HG03432 (cell line): Measurements from ENCODE around the gene CS.
A peak's percentile ranks its signal among the peaks of the same experiment; 100 is the strongest.
"Not testable (repeated sequence)": the region's sequence is repeated elsewhere in the genome, so short reads cannot be mapped to it uniquely, and the experiment has no call there.

Experiments
- ATAC-seq: cut with Tn5 transposase; IDR thresholded peaks from one replicate; pipeline ENCODE4 v1.9.1; 2021; ENCODE audit warnings: mild to moderate bottlenecking, moderate library complexity; ENCODE audit not compliant: unreplicated experiment

CS gene

GRCh38 chr12:56299853-56300643, at the start of gene CS:
TSS of gene CS (minus strand) at chr12:56300330. CDS start at chr12:56300201, 129 bp downstream.
- ATAC-seq: peak; percentile 93

- ATAC-seq: no peak
Observed at GRCh38 chr12:56348776-56349175, 48.6 kb upstream of the CS start.

- not testable (repeated sequence) for ATAC-seq
Observed at GRCh38 chr12:56347255-56347654, 47.1 kb upstream of the CS start.

- no peak for ATAC-seq
Observed at GRCh38 chr12:56346675-56347074, 46.5 kb upstream of the CS start.

- ATAC-seq: not testable (repeated sequence)
Observed at GRCh38 chr12:56342290-56342689, 42.2 kb upstream of the CS start.

- no peak for ATAC-seq
Observed at GRCh38 chr12:56341616-56342015, 41.5 kb upstream of the CS start.

GRCh38 chr12:56339158-56339422, 39.0 kb upstream of the CS start:
- no peak for ATAC-seq

- no peak for ATAC-seq
Observed at GRCh38 chr12:56338308-56339157, 38.4 kb upstream of the CS start, which contains the start of gene IL23A. TSS of gene IL23A (plus strand) at chr12:56338884. CDS start at chr12:56339045, 161 bp downstream.

GRCh38 chr12:56337753-56338251, 37.7 kb upstream of the CS start:
- ATAC-seq: no peak

- no peak for ATAC-seq
Observed at GRCh38 chr12:56336361-56337167, 36.4 kb upstream of the CS start.

GRCh38 chr12:56335527-56335926, 35.4 kb upstream of the CS start:
- ATAC-seq: not testable (repeated sequence)

- ATAC-seq: no peak
Observed at GRCh38 chr12:56334490-56334793, 34.3 kb upstream of the CS start.

- ATAC-seq: peak; percentile 94
Observed at GRCh38 chr12:56333679-56334489, 33.8 kb upstream of the CS start, which contains the start of gene PAN2. TSS of gene PAN2 (minus strand) at chr12:56334000. CDS start at chr12:56333094, 906 bp downstream.

GRCh38 chr12:56333197-56333678, 33.1 kb upstream of the CS start:
- ATAC-seq: no peak

GRCh38 chr12:56332512-56333196, 32.5 kb upstream of the CS start:
- ATAC-seq: no peak

- no peak for ATAC-seq
Observed at GRCh38 chr12:56330936-56331490, 30.9 kb upstream of the CS start.

GRCh38 chr12:56326533-56326932, 26.4 kb upstream of the CS start:
- no peak for ATAC-seq

GRCh38 chr12:56326126-56326525, 26.0 kb upstream of the CS start:
- ATAC-seq: no peak

GRCh38 chr12:56324206-56324605, 24.1 kb upstream of the CS start:
- ATAC-seq: no peak
